Ishikawa (cell line): Measurements from ENCODE around the gene ANKRD66.
A peak's percentile ranks its signal among the peaks of the same experiment; 100 is the strongest.

Experiments used
- CEBPB ChIP-seq: IDR thresholded peaks from 2 replicates; pipeline ENCODE4 v1.6.1; 2012
- CREB1 ChIP-seq: IDR thresholded peaks from 2 replicates; pipeline ENCODE4 v1.6.1; 2012; ENCODE audit warnings: low read depth
- EGR1 ChIP-seq: IDR thresholded peaks from 2 replicates; pipeline ENCODE4 v1.6.1; 2012
- EP300 ChIP-seq: IDR thresholded peaks from 2 replicates; pipeline ENCODE4 v1.6.1; 2012; ENCODE audit warnings: borderline replicate concordance
- FOXM1 ChIP-seq: IDR thresholded peaks from 2 replicates; pipeline ENCODE4 v1.6.1; 2012; ENCODE audit warnings: low read depth, borderline replicate concordance
- NFIC ChIP-seq: IDR thresholded peaks from 2 replicates; pipeline ENCODE4 v1.6.1; 2012
- RAD21 ChIP-seq: IDR thresholded peaks from 2 replicates; pipeline ENCODE4 v1.6.1; 2012; ENCODE audit warnings: low read depth
- TAF1 ChIP-seq: IDR thresholded peaks from 2 replicates; pipeline ENCODE4 v1.6.1; 2012; ENCODE audit warnings: low read depth, mild to moderate bottlenecking
- TCF12 ChIP-seq: IDR thresholded peaks from 2 replicates; pipeline ENCODE4 v1.6.1; 2012; ENCODE audit warnings: low read depth
- TEAD4 ChIP-seq: IDR thresholded peaks from 2 replicates; pipeline ENCODE4 v1.6.1; 2012
- YY1 ChIP-seq: IDR thresholded peaks from 2 replicates; pipeline ENCODE4 v1.6.1; 2012; ENCODE audit warnings: low read depth
- ZBTB7A ChIP-seq: IDR thresholded peaks from 2 replicates; pipeline ENCODE4 v1.6.1; 2012; ENCODE audit warnings: low read depth
- TF ChIP-seq, protein P1 (sequence below): IDR thresholded peaks from 2 replicates; pipeline ENCODE4 v1.6.1; 2012; ENCODE audit warnings: low read depth, mild to moderate bottlenecking
- TF ChIP-seq, protein P2 (sequence below): IDR thresholded peaks from 2 replicates; pipeline ENCODE4 v1.6.1; 2012
- TF ChIP-seq, protein P3 (sequence below): IDR thresholded peaks from 2 replicates; pipeline ENCODE4 v1.6.1; 2012

Gene ANKRD66

DNA sequence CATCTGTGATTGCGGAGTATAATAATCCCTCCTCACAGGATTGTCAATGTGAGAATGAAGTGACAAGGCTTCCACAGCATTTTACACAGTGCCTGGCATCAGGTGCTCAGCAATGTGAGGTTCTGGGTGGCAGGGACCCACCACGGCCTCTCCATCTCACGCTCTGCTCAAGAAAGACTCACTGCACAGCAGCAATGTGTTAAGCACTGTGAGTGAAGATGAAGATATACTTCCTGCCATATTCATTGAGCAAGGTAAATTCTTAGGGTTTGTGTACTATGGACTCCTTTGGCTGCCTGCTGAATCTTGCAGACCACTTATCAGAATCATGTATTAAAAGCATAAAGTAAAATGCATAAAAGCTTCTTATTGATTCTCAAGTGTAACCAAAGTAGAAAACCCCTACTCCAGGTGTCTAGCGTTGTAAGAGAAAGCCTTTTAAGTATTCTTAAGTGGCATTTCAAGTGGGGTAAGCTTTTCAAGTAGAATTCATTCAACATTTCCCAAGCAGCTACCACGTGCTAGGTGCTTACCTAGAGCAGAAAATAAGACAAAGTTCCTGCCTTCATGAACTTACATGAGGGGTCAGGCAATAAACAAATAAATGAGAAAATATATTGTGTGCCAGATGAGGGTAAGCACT lies 29.5 kb downstream of the ANKRD66 start:
- TF ChIP-seq ZBTB7A (no peak), TCF12 (no peak), TEAD4 (no peak), EP300 (no peak), YY1 (no peak), RAD21 (no peak), NFIC (no peak), CEBPB (no peak), TAF1 (no peak), FOXM1 (no peak), CREB1 (no peak), EGR1 (no peak)
- TF ChIP-seq, protein P1, sequence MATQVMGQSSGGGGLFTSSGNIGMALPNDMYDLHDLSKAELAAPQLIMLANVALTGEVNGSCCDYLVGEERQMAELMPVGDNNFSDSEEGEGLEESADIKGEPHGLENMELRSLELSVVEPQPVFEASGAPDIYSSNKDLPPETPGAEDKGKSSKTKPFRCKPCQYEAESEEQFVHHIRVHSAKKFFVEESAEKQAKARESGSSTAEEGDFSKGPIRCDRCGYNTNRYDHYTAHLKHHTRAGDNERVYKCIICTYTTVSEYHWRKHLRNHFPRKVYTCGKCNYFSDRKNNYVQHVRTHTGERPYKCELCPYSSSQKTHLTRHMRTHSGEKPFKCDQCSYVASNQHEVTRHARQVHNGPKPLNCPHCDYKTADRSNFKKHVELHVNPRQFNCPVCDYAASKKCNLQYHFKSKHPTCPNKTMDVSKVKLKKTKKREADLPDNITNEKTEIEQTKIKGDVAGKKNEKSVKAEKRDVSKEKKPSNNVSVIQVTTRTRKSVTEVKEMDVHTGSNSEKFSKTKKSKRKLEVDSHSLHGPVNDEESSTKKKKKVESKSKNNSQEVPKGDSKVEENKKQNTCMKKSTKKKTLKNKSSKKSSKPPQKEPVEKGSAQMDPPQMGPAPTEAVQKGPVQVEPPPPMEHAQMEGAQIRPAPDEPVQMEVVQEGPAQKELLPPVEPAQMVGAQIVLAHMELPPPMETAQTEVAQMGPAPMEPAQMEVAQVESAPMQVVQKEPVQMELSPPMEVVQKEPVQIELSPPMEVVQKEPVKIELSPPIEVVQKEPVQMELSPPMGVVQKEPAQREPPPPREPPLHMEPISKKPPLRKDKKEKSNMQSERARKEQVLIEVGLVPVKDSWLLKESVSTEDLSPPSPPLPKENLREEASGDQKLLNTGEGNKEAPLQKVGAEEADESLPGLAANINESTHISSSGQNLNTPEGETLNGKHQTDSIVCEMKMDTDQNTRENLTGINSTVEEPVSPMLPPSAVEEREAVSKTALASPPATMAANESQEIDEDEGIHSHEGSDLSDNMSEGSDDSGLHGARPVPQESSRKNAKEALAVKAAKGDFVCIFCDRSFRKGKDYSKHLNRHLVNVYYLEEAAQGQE: no peak
- TF ChIP-seq, protein P2, sequence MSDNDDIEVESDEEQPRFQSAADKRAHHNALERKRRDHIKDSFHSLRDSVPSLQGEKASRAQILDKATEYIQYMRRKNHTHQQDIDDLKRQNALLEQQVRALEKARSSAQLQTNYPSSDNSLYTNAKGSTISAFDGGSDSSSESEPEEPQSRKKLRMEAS: no peak
- TF ChIP-seq, protein P3, sequence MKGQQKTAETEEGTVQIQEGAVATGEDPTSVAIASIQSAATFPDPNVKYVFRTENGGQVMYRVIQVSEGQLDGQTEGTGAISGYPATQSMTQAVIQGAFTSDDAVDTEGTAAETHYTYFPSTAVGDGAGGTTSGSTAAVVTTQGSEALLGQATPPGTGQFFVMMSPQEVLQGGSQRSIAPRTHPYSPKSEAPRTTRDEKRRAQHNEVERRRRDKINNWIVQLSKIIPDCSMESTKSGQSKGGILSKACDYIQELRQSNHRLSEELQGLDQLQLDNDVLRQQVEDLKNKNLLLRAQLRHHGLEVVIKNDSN: no peak

DNA sequence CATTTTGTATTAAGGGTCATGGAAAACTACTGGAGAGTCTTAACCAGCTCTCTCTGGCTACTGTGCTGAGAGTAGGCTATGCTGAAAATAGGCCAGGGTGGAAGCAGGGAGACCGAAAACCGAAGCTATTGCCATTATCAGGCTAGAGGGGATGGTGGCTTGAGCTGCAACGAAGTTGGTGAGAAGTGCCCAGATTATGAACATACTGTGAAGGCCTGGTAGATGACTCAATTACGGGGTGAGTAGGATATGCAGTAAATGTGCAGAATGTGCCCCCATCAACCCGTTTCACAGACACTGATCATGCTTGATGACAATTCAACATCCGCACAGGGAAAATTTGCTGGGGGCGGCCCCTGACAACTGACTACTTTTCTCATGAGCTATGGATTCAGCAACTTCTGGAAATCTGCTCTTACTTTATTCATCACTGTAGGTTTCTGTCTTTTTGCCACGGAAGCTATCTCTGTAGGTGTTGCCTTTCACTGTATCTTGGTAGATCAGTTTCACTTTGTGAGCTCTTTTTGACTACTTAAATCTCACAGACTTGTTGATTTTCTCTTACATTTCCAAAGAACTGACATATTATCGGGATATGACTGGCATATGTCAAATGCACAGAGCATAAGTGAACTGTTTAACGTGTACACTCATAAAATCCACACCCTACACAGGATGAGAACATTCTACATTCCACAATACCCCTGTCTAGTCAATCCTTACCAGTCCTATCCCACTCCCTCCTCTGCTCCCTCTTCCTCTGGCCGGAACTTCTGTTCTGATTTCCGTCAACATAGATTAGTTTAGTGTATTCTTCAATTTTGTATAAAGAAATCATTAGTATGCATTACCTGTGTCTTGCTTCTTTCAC lies 31.0 kb downstream of the ANKRD66 start:
- TF ChIP-seq TCF12: no peak

DNA sequence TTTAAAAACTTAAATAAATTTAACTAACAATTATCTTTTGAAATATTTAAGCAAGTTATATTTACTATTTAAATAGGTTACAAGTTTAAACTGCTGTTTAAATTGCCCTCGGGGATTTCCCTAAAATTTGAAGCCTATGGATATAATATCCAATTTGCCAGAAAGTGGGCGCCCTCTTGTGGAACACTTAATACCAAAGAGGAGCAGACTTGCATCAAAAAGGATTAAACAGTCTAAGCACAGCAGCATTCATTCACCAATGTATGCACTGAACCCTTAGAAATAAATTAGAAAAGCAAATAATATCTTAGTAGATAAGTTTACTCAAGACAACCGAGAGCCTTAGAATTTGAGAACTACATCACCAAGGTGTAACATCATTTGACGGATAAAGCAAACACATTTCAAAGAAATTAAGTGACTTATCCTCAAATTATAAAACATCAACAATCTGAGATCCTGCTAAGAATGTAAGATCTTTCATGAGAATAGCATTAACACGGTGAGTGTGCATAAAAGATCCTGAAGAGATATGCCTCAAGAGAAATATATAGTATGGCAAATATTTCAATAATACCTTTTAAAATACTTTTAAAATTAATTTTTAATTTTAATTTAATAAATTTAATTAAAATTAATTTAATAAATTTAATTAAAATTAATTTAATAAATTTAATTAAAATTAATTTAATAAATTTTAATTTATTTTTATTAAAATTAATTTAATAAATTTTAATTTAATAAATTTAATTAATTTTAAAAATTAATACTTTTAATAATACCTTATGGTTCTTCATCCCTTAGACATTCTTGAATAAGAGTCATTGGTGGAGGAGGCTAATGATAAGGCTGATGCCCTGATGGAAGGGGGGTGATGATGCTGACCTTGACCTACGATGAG lies 35.0 kb downstream of the ANKRD66 start:
- TF ChIP-seq, protein P1: no peak
- TF ChIP-seq RAD21: peak; percentile 86

DNA sequence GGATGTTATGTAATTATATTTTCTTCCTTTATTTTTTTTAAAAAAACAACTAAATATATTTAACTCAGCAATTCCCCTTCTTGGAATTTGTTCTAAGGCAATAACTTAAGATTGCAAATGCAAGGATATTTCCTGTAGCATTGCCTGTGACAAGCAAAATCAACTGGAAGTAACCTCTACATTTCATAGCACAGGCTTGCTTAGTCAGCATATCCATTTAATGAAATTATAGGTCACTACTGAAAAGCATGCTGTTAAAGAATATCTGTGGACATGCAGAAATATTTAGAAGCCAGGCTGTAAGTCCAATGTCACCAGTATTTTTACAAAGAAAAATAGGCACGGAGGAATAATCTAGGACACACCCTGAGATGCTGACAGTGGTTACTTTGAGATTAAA lies 37.8 kb downstream of the ANKRD66 start:
- TF ChIP-seq, protein P2: no peak
- no peak for TF ChIP-seq TCF12
- no peak for TF ChIP-seq CEBPB
- TF ChIP-seq, protein P1: no peak
- no peak for TF ChIP-seq CREB1
- TF ChIP-seq FOXM1: no peak
- no peak for TF ChIP-seq TEAD4
- TF ChIP-seq TAF1: no peak
- TF ChIP-seq EGR1: no peak
- TF ChIP-seq, protein P3: no peak
- TF ChIP-seq EP300: no peak
- no peak for TF ChIP-seq ZBTB7A
- TF ChIP-seq RAD21: no peak
- no peak for TF ChIP-seq YY1
- no peak for TF ChIP-seq NFIC
